MM.1S (cell line): ENCODE data around the gene PDS5B.

Experiments
- DNase-seq: peaks from one replicate; pipeline ENCODE4 v3.0.0-alpha.2; 2015
- H2AFZ ChIP-seq: fragments of 300-600 bp; sonication (generic); 2 replicates; pipeline ENCODE4 v1.6.0; 2016; ENCODE audit warnings: antibody characterized with exemption, low read length
- H3F3A ChIP-seq: fragments of 300-600 bp; sonication (generic); 2 replicates; pipeline ENCODE4 v1.6.1; 2016; ENCODE audit warnings: mild to moderate bottlenecking, antibody characterized with exemption, low read length, moderate library complexity, mixed read lengths; ENCODE audit not compliant: insufficient read depth
- H3K27ac ChIP-seq: fragments of 300-600 bp; sonication (generic); 2 replicates; pipeline ENCODE4 v1.5.1; 2016; ENCODE audit warnings: mild to moderate bottlenecking, low read length
- H3K27me3 ChIP-seq: fragments of 300-600 bp; sonication (generic); replicated peaks from 2 replicates; pipeline ENCODE4 v1.6.0; 2016; ENCODE audit warnings: low read length; ENCODE audit not compliant: insufficient read depth
- H3K36me3 ChIP-seq: fragments of 300-600 bp; sonication (generic); replicated peaks from 2 replicates; pipeline ENCODE4 v1.6.1; 2016; ENCODE audit warnings: mild to moderate bottlenecking, low read length, mixed read lengths; ENCODE audit not compliant: insufficient read depth
- H3K4me1 ChIP-seq: fragments of 300-600 bp; sonication (generic); 2 replicates; pipeline ENCODE4 v1.6.1; 2016; ENCODE audit warnings: low read length, mixed read lengths
- H3K4me2 ChIP-seq: fragments of 300-600 bp; sonication (generic); 2 replicates; pipeline ENCODE4 v1.6.0; 2016; ENCODE audit warnings: low read depth, low read length
- H3K4me3 ChIP-seq: fragments of 300-600 bp; sonication (generic); 2 replicates; pipeline ENCODE4 v1.5.1; 2016; ENCODE audit warnings: low read length, mixed read lengths
- H3K79me2 ChIP-seq: fragments of 300-600 bp; sonication (generic); 2 replicates; pipeline ENCODE4 v1.6.1; 2016; ENCODE audit warnings: mixed run types, low read length, mixed read lengths
- H3K9ac ChIP-seq: fragments of 300-600 bp; sonication (generic); 2 replicates; pipeline ENCODE4 v1.6.1; 2016; ENCODE audit warnings: low read length, mixed read lengths
- H3K9me2 ChIP-seq: fragments of 300-600 bp; sonication (generic); replicated peaks from 2 replicates; pipeline ENCODE4 v1.6.1; 2016; ENCODE audit warnings: mild to moderate bottlenecking, low read length, mixed read lengths; ENCODE audit not compliant: insufficient read depth
- H3K9me3 ChIP-seq: fragments of 300-600 bp; sonication (generic); replicated peaks from 2 replicates; pipeline ENCODE4 v1.6.1; 2016; ENCODE audit warnings: mild to moderate bottlenecking, low read length, mixed read lengths; ENCODE audit not compliant: insufficient read depth
- H4K20me1 ChIP-seq: fragments of 300-600 bp; sonication (generic); 2 replicates; pipeline ENCODE4 v1.6.1; 2016; ENCODE audit warnings: mild to moderate bottlenecking, low read length, moderate library complexity, mixed read lengths; ENCODE audit not compliant: insufficient read depth
- CTCF ChIP-seq: fragments of 300-600 bp; sonication (generic); IDR thresholded peaks from 2 replicates; pipeline ENCODE4 v1.5.1; 2016; ENCODE audit warnings: antibody characterized with exemption, low read length, mixed read lengths
- EZH2 ChIP-seq: fragments of 300-600 bp; sonication (generic); optimal IDR thresholded peaks from 2 replicates; pipeline ENCODE3; 2017; ENCODE audit warnings: low read depth, mild to moderate bottlenecking, antibody characterized with exemption, low read length, mixed read lengths
- EZH2phosphoT487 ChIP-seq: fragments of 300-600 bp; sonication (generic); IDR thresholded peaks from 2 replicates; pipeline ENCODE4 v1.6.1; 2018; ENCODE audit warnings: antibody characterized with exemption, low read length

PDS5B gene

GRCh38 chr13:32783067-32783466, 196.8 kb downstream of the PDS5B start:
- Histone ChIP-seq H3K9ac (no peak overlapping the region), H2AFZ (no peak overlapping the region), H3K9me3 (no peaks in the 10 kb centered on the region), H3K36me3 (no peaks in the 10 kb centered on the region), H3K4me2 (no peak overlapping the region), H3K4me3 (no peak overlapping the region), H3K27ac (no peak overlapping the region), H4K20me1 (no peaks in the 10 kb centered on the region), H3F3A (no peaks in the 10 kb centered on the region), H3K4me1 (no peaks in the 10 kb centered on the region), H3K9me2 (no peaks in the 10 kb centered on the region), H3K79me2 (no peaks in the 10 kb centered on the region), H3K27me3 (no peaks in the 10 kb centered on the region)
- TF ChIP-seq EZH2phosphoT487 = no peak
- TF ChIP-seq EZH2 = no peak
- no peak for TF ChIP-seq CTCF
- DNase-seq = no peak

- no peak overlapping the region for H3K4me3 ChIP-seq
- H3K9me2 ChIP-seq = no peaks in the 10 kb centered on the region
- no peaks in the 10 kb centered on the region for H3K79me2 ChIP-seq
- no peaks in the 10 kb centered on the region for H3K27me3 ChIP-seq
- H3K27ac ChIP-seq = no peak overlapping the region
- no peaks in the 10 kb centered on the region for H3K4me1 ChIP-seq
- H3K9ac ChIP-seq = no peak overlapping the region
- no peak overlapping the region for H2AFZ ChIP-seq
- no peaks in the 10 kb centered on the region for H3K36me3 ChIP-seq
- no peaks in the 10 kb centered on the region for H3F3A ChIP-seq
- TF ChIP-seq EZH2phosphoT487 (no peak), EZH2 (no peak), CTCF (no peak)
- H3K9me3 ChIP-seq = no peaks in the 10 kb centered on the region
- no peaks in the 10 kb centered on the region for H4K20me1 ChIP-seq
- H3K4me2 ChIP-seq = no peak overlapping the region
- DNase-seq = no peak
Measured at GRCh38 chr13:32790731-32791130, 204.5 kb downstream of the PDS5B start.

GRCh38 chr13:32791545-32792172, 205.4 kb downstream of the PDS5B start:
- Histone ChIP-seq H3K4me1 (no peaks in the 10 kb centered on the region), H3K36me3 (no peaks in the 10 kb centered on the region), H3K4me2 (no peak overlapping the region), H3K4me3 (no peak overlapping the region), H3K9me3 (no peaks in the 10 kb centered on the region), H3K9me2 (no peaks in the 10 kb centered on the region), H3F3A (no peaks in the 10 kb centered on the region), H3K79me2 (no peaks in the 10 kb centered on the region), H3K9ac (no peak overlapping the region), H3K27ac (no peak overlapping the region), H2AFZ (no peak overlapping the region), H4K20me1 (no peaks in the 10 kb centered on the region), H3K27me3 (no peaks in the 10 kb centered on the region)
- DNase-seq = no peak
- TF ChIP-seq CTCF (no peak), EZH2phosphoT487 (no peak), EZH2 (no peak)
